Muscle of leg (tissue), 11 donors: ENCODE measurements around the gene STIM1. TPM values are rescaled to one million over a fixed set of nuclear protein-coding genes. Genes with fewer than 3 reads are reported as not detected.

ENCODE experiments used
- DNase-seq: peaks from one replicate; pipeline ENCODE4 v3.0.0; 2013
- H3K27ac ChIP-seq: one replicate; pipeline ENCODE4 v1.5.1; 2013; ENCODE audit warnings: mild to moderate bottlenecking, low read length, control low read depth
- H3K27me3 ChIP-seq: one replicate; pipeline ENCODE4 v1.6.1; 2013; ENCODE audit warnings: low read length; ENCODE audit not compliant: control insufficient read depth, insufficient read depth
- H3K36me3 ChIP-seq: one replicate; pipeline ENCODE4 v1.6.1; 2013; ENCODE audit warnings: low read length; ENCODE audit not compliant: control insufficient read depth, insufficient read depth
- H3K4me1 ChIP-seq: one replicate; pipeline ENCODE4 v1.6.1; 2013; ENCODE audit warnings: low read length; ENCODE audit not compliant: control insufficient read depth, insufficient read depth
- H3K4me3 ChIP-seq: one replicate; pipeline ENCODE4 v1.5.1; 2013; ENCODE audit warnings: low read length, control low read depth
- H3K9me3 ChIP-seq: replicated peaks from 2 replicates; pipeline ENCODE4 v1.6.1; 2013; ENCODE audit warnings: low read depth, low read length; ENCODE audit not compliant: control insufficient read depth
- WGBS: methylation state at CpG from one replicate; pipeline ENCODE4 v1.1.5; 2013; ENCODE audit warnings: missing lambda C conversion rate; ENCODE audit not compliant: insufficient coverage; 5-methylcytosine and 5-hydroxymethylcytosine counted together
- polyA plus RNA-seq, 8 donors: library from polyadenylated mRNA; unstranded; fragments of 120-200 nt; gene quantifications; one replicate each; pipeline versions ENCODE4 v1.2.1 to v1.2.3, GENCODE V29; 2013; ENCODE audit warnings: inconsistent platforms in 1 of 8, low replicate concordance in 1 of 8; ENCODE audit not compliant: insufficient read length in 8 of 8, insufficient read depth in 1 of 8
- total RNA-seq: library from RNA; stranded (reverse); fragments of 120-200 nt; gene quantifications from one replicate; pipeline ENCODE4 v1.2.4, GENCODE V29; 2013

STIM1 gene
- total and polyA plus RNA-seq, 9 donors, result 40.7 to 108 (median 76.4) TPM

GRCh38 chr11:3956748-3957147, 101.3 kb downstream of the STIM1 start:
- no CpG with 5 or more reads among the region's 4 CpGs for WGBS
- H3K4me1 ChIP-seq, result no peaks in the 10 kb centered on the region
- H3K4me3 ChIP-seq, result no peak overlapping the region
- peaks cover 3% of the 10 kb centered on the region for H3K36me3 ChIP-seq
- H3K9me3 ChIP-seq, result no peaks in the 10 kb centered on the region
- no peak overlapping the region for H3K27ac ChIP-seq
- no peaks in the 10 kb centered on the region for H3K27me3 ChIP-seq
- DNase-seq, result no peak

- H3K36me3 ChIP-seq, result peaks cover 3% of the 10 kb centered on the region
- no peak for DNase-seq
- H3K27ac ChIP-seq, result no peak overlapping the region
- no peak overlapping the region for H3K4me3 ChIP-seq
- no peaks in the 10 kb centered on the region for H3K9me3 ChIP-seq
- WGBS, result no CpG with 5 or more reads among the region's 3 CpGs
- no peaks in the 10 kb centered on the region for H3K27me3 ChIP-seq
- no peaks in the 10 kb centered on the region for H3K4me1 ChIP-seq
Measured at GRCh38 chr11:3957437-3957836, 102.0 kb downstream of the STIM1 start.

GRCh38 chr11:3958281-3958680, 102.8 kb downstream of the STIM1 start:
- 93% methylated on average over 2 of the region's 2 CpGs for WGBS

GRCh38 chr11:3959015-3959902, 103.8 kb downstream of the STIM1 start:
- no peaks in the 10 kb centered on the region for H3K4me1 ChIP-seq
- H3K4me3 ChIP-seq, result no peak overlapping the region
- H3K27me3 ChIP-seq, result no peaks in the 10 kb centered on the region
- no peak for DNase-seq
- H3K36me3 ChIP-seq, result no peaks in the 10 kb centered on the region
- H3K27ac ChIP-seq, result no peak overlapping the region
- WGBS, result 81% methylated on average over 2 of the region's 5 CpGs
- no peaks in the 10 kb centered on the region for H3K9me3 ChIP-seq

More at GRCh38 chr11:3958281-3958680, 102.8 kb downstream of the STIM1 start:
- no peaks in the 10 kb centered on the region for H3K27me3 ChIP-seq
- H3K4me3 ChIP-seq, result no peak overlapping the region
- H3K27ac ChIP-seq, result no peak overlapping the region
- H3K4me1 ChIP-seq, result no peaks in the 10 kb centered on the region
- H3K36me3 ChIP-seq, result no peaks in the 10 kb centered on the region
- H3K9me3 ChIP-seq, result no peaks in the 10 kb centered on the region
- DNase-seq, result no peak

GRCh38 chr11:3959903-3960265, 104.4 kb downstream of the STIM1 start:
- Histone ChIP-seq H3K36me3 (no peaks in the 10 kb centered on the region), H3K4me1 (no peaks in the 10 kb centered on the region), H3K27me3 (no peaks in the 10 kb centered on the region), H3K4me3 (no peak overlapping the region), H3K27ac (no peak overlapping the region), H3K9me3 (no peaks in the 10 kb centered on the region)
- no peak for DNase-seq

- no peak overlapping the region for H3K4me3 ChIP-seq
Measured at GRCh38 chr11:3962406-3962840, 107.0 kb downstream of the STIM1 start.

GRCh38 chr11:3964056-3964455, 108.6 kb downstream of the STIM1 start:
- Histone ChIP-seq H3K9me3 (no peaks in the 10 kb centered on the region), H3K27me3 (no peaks in the 10 kb centered on the region), H3K4me3 (no peak overlapping the region), H3K36me3 (no peaks in the 10 kb centered on the region), H3K4me1 (no peaks in the 10 kb centered on the region), H3K27ac (no peak overlapping the region)
- DNase-seq, result no peak
- 30% methylated on average over 1 of the region's 2 CpGs for WGBS

More at GRCh38 chr11:3962406-3962840, 107.0 kb downstream of the STIM1 start:
- no peaks in the 10 kb centered on the region for H3K4me1 ChIP-seq
- no peak overlapping the region for H3K27ac ChIP-seq
- WGBS, result no CpG with 5 or more reads among the region's 1 CpG
- DNase-seq, result peak; percentile 51
- H3K9me3 ChIP-seq, result no peaks in the 10 kb centered on the region
- H3K27me3 ChIP-seq, result no peaks in the 10 kb centered on the region
- H3K36me3 ChIP-seq, result no peaks in the 10 kb centered on the region

- no peaks in the 10 kb centered on the region for H3K9me3 ChIP-seq
- no peaks in the 10 kb centered on the region for H3K27me3 ChIP-seq
- no peaks in the 10 kb centered on the region for H3K4me1 ChIP-seq
- no peak overlapping the region for H3K27ac ChIP-seq
- no peak overlapping the region for H3K4me3 ChIP-seq
- no peaks in the 10 kb centered on the region for H3K36me3 ChIP-seq
- WGBS, result no CpG with 5 or more reads among the region's 1 CpG
- no peak for DNase-seq
Measured at GRCh38 chr11:3964935-3965604, 109.6 kb downstream of the STIM1 start.

- DNase-seq, result no peak
- Histone ChIP-seq H3K36me3 (no peaks in the 10 kb centered on the region), H3K9me3 (no peaks in the 10 kb centered on the region), H3K27ac (no peak overlapping the region), H3K27me3 (no peaks in the 10 kb centered on the region), H3K4me3 (no peak overlapping the region), H3K4me1 (no peaks in the 10 kb centered on the region)
Measured at GRCh38 chr11:3967695-3968094, 112.2 kb downstream of the STIM1 start.

GRCh38 chr11:3969200-3969599, 113.7 kb downstream of the STIM1 start:
- Histone ChIP-seq H3K4me3 (no peak overlapping the region), H3K4me1 (no peaks in the 10 kb centered on the region), H3K27ac (no peak overlapping the region), H3K27me3 (no peaks in the 10 kb centered on the region), H3K36me3 (no peaks in the 10 kb centered on the region), H3K9me3 (no peaks in the 10 kb centered on the region)
- no peak for DNase-seq
- 95% methylated on average over 2 of the region's 3 CpGs for WGBS
